CD4-positive, alpha-beta T cell (primary cell): ENCODE results near the gene IKBIP. TPM values are rescaled to one million over a fixed set of nuclear protein-coding genes. Genes with fewer than 3 reads are reported as not detected.

ENCODE experiments used
- ATAC-seq: fragments of 200-7000 bp; cut with Tn5 transposase; one replicate; pipeline ENCODE4 v1.10.0; 2022; ENCODE audit warnings: mild to moderate bottlenecking; ENCODE audit not compliant: poor library complexity
- CTCF ChIA-PET: fragments of 350-600 bp; sonication (Branson Sonifier 250); formaldehyde crosslinking; loops from one replicate; lab custom pipeline; 2021; ENCODE audit warnings: antibody characterized with exemption, inconsistent platforms; lab: Charles Lee
- POLR2A ChIA-PET: fragments of 350-600 bp; sonication (Branson Sonifier 250); formaldehyde crosslinking; loops from one replicate; lab custom pipeline; 2021; ENCODE audit warnings: antibody characterized with exemption, inconsistent platforms; lab: Charles Lee
- DNase-seq, 14 experiments: peaks; one replicate each; pipeline ENCODE4 v3.0.0-alpha.2; 2013 to 2020; ENCODE audit warnings: mixed read lengths in 2 of 14
- H3K27ac ChIP-seq, 2 donors: one replicate each; pipeline versions ENCODE4 v1.5.1 to v1.7.0; 2013; ENCODE audit warnings: low read length in 2 of 2, low read depth in 1 of 2, mild to moderate bottlenecking in 1 of 2
- H3K27me3 ChIP-seq, 2 experiments: 1 replicate in 1 of 2; 2 replicates in 1 of 2; pipeline versions ENCODE4 v1.6.1 to v1.7.0; 2013; ENCODE audit warnings: low read length in 2 of 2, control low read depth in 1 of 2, mild to moderate bottlenecking in 1 of 2, moderate library complexity in 1 of 2; ENCODE audit not compliant: insufficient read depth in 2 of 2, control insufficient read depth in 1 of 2
- H3K36me3 ChIP-seq: one replicate; pipeline ENCODE4 v1.6.1; 2013; ENCODE audit warnings: low read length, control low read depth; ENCODE audit not compliant: insufficient read depth
- H3K4me1 ChIP-seq: one replicate; pipeline ENCODE4 v1.6.1; 2013; ENCODE audit warnings: low read length, control low read depth; ENCODE audit not compliant: insufficient read depth
- H3K4me3 ChIP-seq: one replicate; pipeline ENCODE4 v1.5.1; 2013; ENCODE audit warnings: mild to moderate bottlenecking, low read length, moderate library complexity
- H3K9me3 ChIP-seq, 2 experiments: 1 replicate in 1 of 2; 2 replicates in 1 of 2; pipeline versions ENCODE4 v1.6.1 to v1.7.0; 2013; ENCODE audit warnings: low read length in 2 of 2, mild to moderate bottlenecking in 2 of 2, control low read depth in 1 of 2, moderate library complexity in 1 of 2; ENCODE audit not compliant: control insufficient read depth in 1 of 2, insufficient read depth in 1 of 2
- H3K27ac Mint-ChIP-seq: one replicate; pipeline ENCODE4 v1.8.0; 2020; ENCODE audit warnings: mixed read lengths
- H3K27me3 Mint-ChIP-seq: one replicate; pipeline ENCODE4 v1.8.0; 2021; ENCODE audit warnings: mixed read lengths
- H3K36me3 Mint-ChIP-seq: one replicate; pipeline ENCODE4 v1.8.0; 2021; ENCODE audit warnings: low read depth, mixed read lengths
- H3K4me1 Mint-ChIP-seq: one replicate; pipeline ENCODE4 v1.8.0; 2021; ENCODE audit warnings: low read depth, mixed read lengths
- H3K4me3 Mint-ChIP-seq: one replicate; pipeline ENCODE4 v1.8.0; 2020; ENCODE audit warnings: mild to moderate bottlenecking, mixed read lengths
- H3K9me3 Mint-ChIP-seq: one replicate; pipeline ENCODE4 v1.8.0; 2020; ENCODE audit warnings: mixed read lengths
- CTCF ChIP-seq: fragments of 200-600 bp; IDR thresholded peaks from one replicate; pipeline ENCODE4 v1.8.0; 2022; ENCODE audit warnings: antibody characterized with exemption, mild to moderate bottlenecking
- intact Hi-C, 2 experiments: fragments of 100-400 bp; cut with DNase I in 1 of 2; cut with micrococcal nuclease in 1 of 2; formaldehyde crosslinking; loops; one replicate each; pipeline versions ENCODE4 v1.15.1 to v1.9.0; 2023 to 2025; cut with DNase I, micrococcal nuclease
- total RNA-seq, 174 experiments: library from RNA in 2 of 174; stranded (reverse) in 2 of 174; gene quantifications; one replicate each; pipeline ENCODE4 v1.2.3 and lab custom pipeline; 2021 to 2026

IKBIP gene
- total RNA-seq, 2 experiments from 2014 or later = 0.56 to 0.82 TPM

- Histone ChIP-seq H3K36me3 (peaks cover 62% of the 10 kb centered on the region), H3K27ac (no peak overlapping the region), H3K9me3 (no peaks in the 10 kb centered on the region), H3K27me3 (no peaks in the 10 kb centered on the region), H3K4me1 (no peaks in the 10 kb centered on the region), H3K4me3 (no peak overlapping the region)
- H3K27ac Mint-ChIP-seq = no peak overlapping the region
- ChIA-PET CTCF (no interaction called here), POLR2A (no interaction called here)
- H3K27me3 Mint-ChIP-seq = no peaks in the 10 kb centered on the region
- ATAC-seq (no peak), DNase-seq (no peak)
- TF ChIP-seq CTCF = no peak
- peaks cover 70% of the 10 kb centered on the region for H3K36me3 Mint-ChIP-seq
- no peaks in the 10 kb centered on the region for H3K9me3 Mint-ChIP-seq
- H3K4me1 Mint-ChIP-seq = no peaks in the 10 kb centered on the region
- intact Hi-C loops = no loop called here
- no peak overlapping the region for H3K4me3 Mint-ChIP-seq
Observed at GRCh38 chr12:98678236-98678945, 33.8 kb upstream of the IKBIP start.

GRCh38 chr12:98674841-98675240 lies 30.3 kb upstream of the IKBIP start:
- ChIA-PET CTCF (no interaction called here), POLR2A (no interaction called here)
- no peak overlapping the region for H3K4me3 ChIP-seq
- H3K4me3 Mint-ChIP-seq = no peak overlapping the region
- no peak for DNase-seq
- no peak overlapping the region for H3K27ac Mint-ChIP-seq
- peaks cover 2% of the 10 kb centered on the region for H3K4me1 ChIP-seq
- peaks cover 5% of the 10 kb centered on the region for H3K4me1 Mint-ChIP-seq
- no peak overlapping the region for H3K27ac ChIP-seq
- no peak for TF ChIP-seq CTCF
- peaks cover 67% of the 10 kb centered on the region for H3K36me3 Mint-ChIP-seq
- no peaks in the 10 kb centered on the region for H3K9me3 Mint-ChIP-seq
- intact Hi-C loops = no loop called here
- H3K36me3 ChIP-seq = peaks cover 56% of the 10 kb centered on the region
- H3K27me3 Mint-ChIP-seq = no peaks in the 10 kb centered on the region
- H3K9me3 ChIP-seq = peaks cover 0 to 2% of the 10 kb centered on the region in 2 experiments
- H3K27me3 ChIP-seq = no peaks in the 10 kb centered on the region
- ATAC-seq = no peak

GRCh38 chr12:98671459-98671858 lies 26.9 kb upstream of the IKBIP start:
- peaks cover 0 to 5% of the 10 kb centered on the region in 2 experiments for H3K9me3 ChIP-seq
- peaks cover 59% of the 10 kb centered on the region for H3K36me3 ChIP-seq
- intact Hi-C loops = no loop called here
- ChIA-PET POLR2A (no interaction called here), CTCF (no interaction called here)
- peaks cover 21% of the 10 kb centered on the region for H3K4me1 Mint-ChIP-seq
- H3K27ac ChIP-seq = no peak overlapping the region
- H3K4me1 ChIP-seq = peaks cover 4% of the 10 kb centered on the region
- H3K36me3 Mint-ChIP-seq = peaks cover 80% of the 10 kb centered on the region
- no peaks in the 10 kb centered on the region for H3K9me3 Mint-ChIP-seq
- H3K27ac Mint-ChIP-seq = no peak overlapping the region
- ATAC-seq = no peak
- no peaks in the 10 kb centered on the region for H3K27me3 ChIP-seq
- H3K4me3 Mint-ChIP-seq = no peak overlapping the region
- H3K4me3 ChIP-seq = no peak overlapping the region
- no peak for DNase-seq
- TF ChIP-seq CTCF = no peak
- no peaks in the 10 kb centered on the region for H3K27me3 Mint-ChIP-seq
